Left lobe of liver (tissue), 2 donors: ENCODE data around the gene ARMC9. TPM values are rescaled to one million over a fixed set of nuclear protein-coding genes. Genes with fewer than 3 reads are reported as not detected.
A peak's percentile ranks its signal among the peaks of the same experiment; 100 is the strongest.

Experiments used
- ATAC-seq: fragments of 200-7000 bp; cut with Tn5 transposase; one replicate; pipeline ENCODE4 v1.9.1; 2020; ENCODE audit warnings: mild to moderate bottlenecking, moderate library complexity
- DNase-seq: peaks from one replicate; pipeline ENCODE4 v3.0.0-alpha.2; 2020; ENCODE audit warnings: low spot score
- total RNA-seq: library from RNA; stranded (reverse); gene quantifications from one replicate; pipeline ENCODE4 v1.2.1, GENCODE V29; 2021
- donor health status: DM: no; HTN: no; CAD: no; lungs with moderate emphysema.
- donor health status: DM: no; HTN: yes; CAD: no.

The ARMC9 gene
- total RNA-seq, 1 donor from 2014 or later: 1.9 TPM

- DNase-seq: no peak
- no peak for ATAC-seq
These were observed 158.6 kb downstream of the ARMC9 start for GRCh38 chr2:231357048-231357447.

- DNase-seq: no peak
- no peak for ATAC-seq
These were observed 159.5 kb downstream of the ARMC9 start for GRCh38 chr2:231357931-231358330.

- DNase-seq: no peak
- ATAC-seq: no peak
These were observed 161.0 kb downstream of the ARMC9 start for GRCh38 chr2:231359441-231359840.

- ATAC-seq (no peak), DNase-seq (no peak)
These were observed 161.5 kb downstream of the ARMC9 start for GRCh38 chr2:231359948-231360347.

GRCh38 chr2:231360401-231360800, 162.0 kb downstream of the ARMC9 start:
- ATAC-seq (no peak), DNase-seq (no peak)

- DNase-seq (no peak), ATAC-seq (peak; percentile 44)
These were observed 162.5 kb downstream of the ARMC9 start for GRCh38 chr2:231360881-231361371.

- no peak for DNase-seq
- peak; percentile 42 for ATAC-seq
These were observed 163.5 kb downstream of the ARMC9 start for GRCh38 chr2:231361701-231362554.

GRCh38 chr2:231362555-231363184, 164.2 kb downstream of the ARMC9 start:
- DNase-seq: no peak
- peak; percentile 30 for ATAC-seq

GRCh38 chr2:231364061-231364460, 165.6 kb downstream of the ARMC9 start:
- DNase-seq (no peak), ATAC-seq (no peak)

- ATAC-seq: peak; percentile 44
- no peak for DNase-seq
These were observed 166.8 kb downstream of the ARMC9 start for GRCh38 chr2:231364961-231365810.

GRCh38 chr2:231367178-231367577, 168.7 kb downstream of the ARMC9 start:
- DNase-seq (no peak), ATAC-seq (no peak)

- no peak for DNase-seq
- ATAC-seq: no peak
These were observed 171.4 kb downstream of the ARMC9 start for GRCh38 chr2:231369580-231370428.

- ATAC-seq (no peak), DNase-seq (no peak)
These were observed 172.0 kb downstream of the ARMC9 start for GRCh38 chr2:231370429-231370748.

GRCh38 chr2:231370749-231371429, 172.5 kb downstream of the ARMC9 start:
- ATAC-seq (no peak), DNase-seq (no peak)

GRCh38 chr2:231371430-231372054, 173.1 kb downstream of the ARMC9 start:
- DNase-seq (no peak), ATAC-seq (no peak)

- no peak for ATAC-seq
- no peak for DNase-seq
These were observed 173.9 kb downstream of the ARMC9 start for GRCh38 chr2:231372326-231372725.

- no peak for ATAC-seq
- no peak for DNase-seq
These were observed 174.8 kb downstream of the ARMC9 start for GRCh38 chr2:231373184-231373583.

- DNase-seq (no peak), ATAC-seq (no peak)
These were observed 175.4 kb downstream of the ARMC9 start for GRCh38 chr2:231373786-231374349.

- ATAC-seq (no peak), DNase-seq (no peak)
These were observed 176.3 kb downstream of the ARMC9 start for GRCh38 chr2:231374771-231375170.
